ENCODE measurements around the gene ENPP5.

ENPP5 gene, protein sequence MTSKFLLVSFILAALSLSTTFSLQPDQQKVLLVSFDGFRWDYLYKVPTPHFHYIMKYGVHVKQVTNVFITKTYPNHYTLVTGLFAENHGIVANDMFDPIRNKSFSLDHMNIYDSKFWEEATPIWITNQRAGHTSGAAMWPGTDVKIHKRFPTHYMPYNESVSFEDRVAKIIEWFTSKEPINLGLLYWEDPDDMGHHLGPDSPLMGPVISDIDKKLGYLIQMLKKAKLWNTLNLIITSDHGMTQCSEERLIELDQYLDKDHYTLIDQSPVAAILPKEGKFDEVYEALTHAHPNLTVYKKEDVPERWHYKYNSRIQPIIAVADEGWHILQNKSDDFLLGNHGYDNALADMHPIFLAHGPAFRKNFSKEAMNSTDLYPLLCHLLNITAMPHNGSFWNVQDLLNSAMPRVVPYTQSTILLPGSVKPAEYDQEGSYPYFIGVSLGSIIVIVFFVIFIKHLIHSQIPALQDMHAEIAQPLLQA

DNA sequence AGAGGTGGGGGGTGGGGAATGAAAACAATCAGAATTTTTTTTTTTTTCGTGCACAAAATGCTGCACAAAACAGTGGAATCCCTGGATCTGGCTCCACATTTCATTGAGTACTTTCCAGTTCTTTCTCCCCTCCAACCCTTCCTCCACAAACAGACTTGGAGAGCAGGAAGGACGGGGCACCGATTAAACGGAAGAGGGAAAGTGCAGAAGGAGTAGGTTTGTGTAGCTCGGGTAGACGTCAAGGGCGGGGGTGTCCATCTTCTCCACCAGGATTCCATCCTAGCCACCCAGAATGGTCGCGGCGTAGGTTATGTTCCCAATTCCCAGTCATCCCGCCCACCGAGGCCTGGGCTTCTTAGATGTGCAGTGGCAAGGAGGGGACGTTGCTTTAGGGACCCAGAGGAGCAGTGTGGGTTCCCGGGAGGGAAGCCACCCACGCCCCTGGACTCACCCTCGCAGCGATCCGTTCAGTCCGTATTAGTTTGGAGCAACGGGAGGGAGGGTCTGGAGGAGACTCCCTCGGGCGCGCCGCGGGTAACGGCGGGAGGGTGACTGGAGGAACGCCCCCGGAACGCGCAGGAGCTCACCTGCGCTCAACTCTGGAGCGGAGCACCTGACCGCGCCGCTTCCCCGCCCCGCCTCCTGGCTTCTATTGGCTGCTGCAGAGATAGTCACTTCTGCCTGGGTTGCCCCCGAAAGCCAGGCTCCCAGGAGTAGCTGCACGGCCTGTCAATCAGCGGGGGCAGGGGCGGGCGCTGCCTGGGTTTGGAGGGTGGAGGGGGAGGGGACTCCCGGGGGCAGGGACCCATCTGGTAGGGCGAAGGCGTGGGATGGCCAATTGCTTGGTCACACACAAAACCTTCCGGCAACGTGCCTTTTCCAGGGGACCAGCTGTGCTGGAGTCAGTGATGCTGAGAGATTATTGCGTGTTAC is at the start of gene ENPP5:
TSS of gene ENPP5 (minus strand) at position 624 of the 933 bp plus-strand sequence. CDS start 2,718 bp downstream, outside the sequence.
- no peak for DNase-seq (ENCODE audit: low read depth)

DNA sequence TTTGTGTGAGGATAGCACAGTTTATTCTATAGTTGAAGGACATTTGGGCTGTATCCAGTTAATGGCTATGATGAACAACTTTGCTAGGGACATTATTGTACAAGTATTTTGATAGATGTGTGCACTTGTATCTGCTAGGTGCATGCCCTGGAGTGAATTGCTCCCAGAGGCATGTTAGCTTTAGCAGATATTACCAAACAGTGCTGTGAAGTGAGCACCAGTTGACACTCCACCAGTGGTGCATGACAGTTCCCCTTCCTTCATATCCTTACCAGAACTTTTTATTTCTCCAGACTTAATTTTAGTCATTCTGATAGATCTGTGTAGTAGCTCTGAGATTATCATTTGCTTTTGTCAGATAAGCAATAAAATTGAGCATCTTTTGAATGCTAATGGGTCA is 48.9 kb upstream of the ENPP5 start:
- DNase-seq (ENCODE audit: low read depth), result no peak

DNA sequence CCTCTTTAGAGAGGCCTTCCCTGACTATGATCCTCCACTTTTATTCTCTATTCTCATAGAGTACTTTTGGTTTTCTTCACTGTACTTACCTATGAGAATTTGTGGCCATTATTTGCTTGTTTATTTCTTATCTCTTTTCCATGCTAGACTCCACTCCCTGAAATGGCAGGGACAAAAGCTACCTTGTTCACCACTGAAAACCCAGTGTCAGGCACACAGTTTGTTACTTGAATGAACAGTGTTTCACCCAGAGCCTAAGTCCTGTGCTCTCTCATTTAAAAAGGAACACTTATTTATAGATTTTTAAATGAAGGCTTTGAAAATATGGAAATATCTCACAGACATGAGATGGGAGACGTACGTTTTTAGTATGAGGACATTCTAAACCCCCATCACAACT is 47.7 kb upstream of the ENPP5 start:
- no peak for DNase-seq (ENCODE audit: low read depth)

DNA sequence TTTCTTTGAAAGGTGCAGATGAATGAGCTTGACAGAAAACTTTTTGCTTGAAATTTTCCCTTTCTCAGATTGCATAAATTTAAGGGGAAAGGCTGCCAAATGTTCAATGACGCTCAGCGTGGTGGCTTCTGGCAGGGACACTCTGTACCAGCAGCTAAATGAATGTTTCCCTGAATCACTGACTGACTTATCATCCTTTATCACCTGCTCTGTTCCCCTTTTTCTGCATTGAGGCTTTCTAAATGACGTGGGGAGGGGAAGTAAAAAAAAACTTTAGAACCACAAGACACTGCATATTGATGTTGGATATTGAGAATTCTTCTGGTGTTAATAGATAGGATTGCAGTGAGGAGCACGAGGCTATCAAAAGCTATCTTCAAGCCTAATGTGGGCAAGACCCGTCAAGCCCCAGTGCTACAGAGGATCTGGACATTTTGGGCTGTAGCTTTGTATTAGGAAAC is 46.9 kb upstream of the ENPP5 start:
- DNase-seq (ENCODE audit: low read depth), result no peak

DNA sequence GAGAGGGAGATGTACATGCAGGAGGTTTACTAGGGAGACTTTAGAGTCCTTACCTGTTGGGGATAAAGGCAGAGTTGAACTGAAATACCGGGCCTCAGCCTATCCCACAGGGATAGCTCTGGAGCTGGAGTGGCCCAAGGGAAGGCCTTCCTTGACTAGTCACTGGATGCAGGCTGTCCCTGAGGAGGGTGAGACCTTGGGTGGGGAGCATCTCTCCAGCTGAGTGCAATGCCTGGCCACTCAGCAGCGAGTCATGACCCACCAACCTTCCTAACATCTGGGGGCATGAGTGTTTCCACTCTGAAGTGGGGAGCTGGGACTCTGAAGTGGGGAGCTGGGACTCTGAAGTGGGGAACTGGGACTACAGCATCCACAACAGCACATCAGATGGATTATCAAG is 46.1 kb upstream of the ENPP5 start:
- no peak for DNase-seq (ENCODE audit: low read depth)

DNA sequence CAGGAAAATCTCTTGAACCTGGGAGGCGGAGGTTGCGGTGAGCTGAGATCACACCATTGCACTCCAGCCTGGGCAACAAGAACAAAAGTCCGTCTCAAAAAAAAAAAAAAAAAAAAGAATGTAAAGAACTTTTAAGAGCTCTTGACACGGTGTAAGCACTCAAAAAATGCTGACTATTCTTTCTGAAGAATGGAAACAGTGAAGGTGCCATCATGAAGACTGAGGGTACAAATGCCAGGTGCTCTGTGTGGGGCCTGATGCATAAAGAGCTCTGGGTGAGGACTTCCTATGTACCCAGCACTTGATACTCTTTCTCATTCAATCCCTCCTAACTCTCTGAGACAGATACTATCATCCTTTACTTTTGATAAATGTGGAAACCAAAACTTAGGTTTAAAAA is 45.0 kb upstream of the ENPP5 start:
- DNase-seq (ENCODE audit: low read depth), result no peak

DNA sequence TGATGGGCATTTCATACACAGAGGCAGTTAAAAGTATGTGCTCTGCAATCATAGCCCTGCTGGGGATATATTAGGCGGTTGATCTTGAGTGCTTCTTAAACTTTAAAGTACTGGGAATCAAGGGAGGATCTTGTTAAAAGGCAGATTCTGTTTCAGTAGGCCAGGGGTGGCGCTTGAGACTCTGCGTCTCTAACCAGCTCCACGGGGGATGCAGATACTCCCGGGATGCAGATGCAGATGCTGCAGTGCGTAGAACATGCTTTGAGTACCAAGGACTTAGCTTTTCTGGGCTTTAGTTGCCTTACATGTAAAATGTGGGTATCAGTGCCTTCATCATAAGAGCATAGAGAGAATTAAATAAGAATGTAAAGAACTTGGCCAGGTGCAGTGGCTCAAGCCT is 44.4 kb upstream of the ENPP5 start:
- no peak for DNase-seq (ENCODE audit: low read depth)

DNA sequence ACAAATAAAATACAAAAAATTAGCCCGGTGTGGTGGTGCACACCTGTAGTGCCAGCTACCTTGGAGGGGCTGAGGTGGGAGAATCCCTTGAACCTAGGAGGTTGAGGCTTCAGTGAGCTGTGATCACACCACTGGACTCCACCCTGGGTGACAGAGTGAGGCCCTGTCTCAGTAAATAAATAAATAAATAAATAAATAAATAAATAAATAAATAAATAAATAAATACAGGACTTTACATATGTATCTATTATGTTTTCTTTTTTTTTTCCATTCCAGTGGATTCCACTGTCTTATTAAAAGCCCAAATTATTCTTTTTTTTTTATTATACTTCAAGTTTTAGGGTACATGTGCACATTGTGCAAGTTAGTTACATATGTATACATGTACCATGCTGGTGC is 41.1 kb upstream of the ENPP5 start:
- DNase-seq (ENCODE audit: low read depth), result no peak

DNA sequence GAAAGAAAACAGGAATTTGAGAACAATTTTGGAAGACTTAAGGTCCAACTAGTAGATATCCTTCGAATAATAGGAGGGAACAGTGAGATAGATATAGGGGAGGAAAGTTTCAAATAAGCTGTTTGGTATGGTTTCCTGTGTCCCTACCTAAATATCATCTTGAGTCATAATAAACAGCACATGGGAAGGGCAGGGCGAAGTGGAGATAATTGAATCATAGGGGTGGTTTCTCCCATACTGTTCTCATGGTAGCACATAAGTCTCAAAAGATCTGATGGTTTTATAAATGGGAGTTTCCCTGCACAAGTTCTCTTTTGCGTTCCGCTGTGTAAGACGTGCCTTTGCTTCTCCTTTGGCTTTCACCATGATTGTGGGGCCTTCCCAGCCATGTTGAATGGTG is 39.5 kb upstream of the ENPP5 start:
- no peak for DNase-seq (ENCODE audit: low read depth)

DNA sequence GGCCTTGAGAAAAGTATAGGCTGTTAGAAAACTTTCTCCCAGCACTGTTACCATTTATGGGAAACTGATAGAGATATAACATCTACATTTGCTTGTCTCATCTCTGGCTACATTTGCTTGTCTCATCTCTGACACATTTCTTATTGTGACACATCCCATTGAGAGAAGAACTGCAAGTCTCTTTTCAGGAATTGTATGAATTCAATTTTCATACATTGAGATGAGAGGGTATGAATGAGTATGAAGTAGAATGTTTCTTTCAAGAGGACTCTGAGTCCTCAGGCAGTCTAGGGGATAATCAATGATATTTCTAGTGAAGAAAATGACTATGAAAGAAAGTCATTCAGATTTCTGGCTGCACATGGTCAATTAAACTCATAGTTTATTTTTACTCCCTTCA is 37.5 kb upstream of the ENPP5 start:
- DNase-seq (ENCODE audit: low read depth), result no peak

DNA sequence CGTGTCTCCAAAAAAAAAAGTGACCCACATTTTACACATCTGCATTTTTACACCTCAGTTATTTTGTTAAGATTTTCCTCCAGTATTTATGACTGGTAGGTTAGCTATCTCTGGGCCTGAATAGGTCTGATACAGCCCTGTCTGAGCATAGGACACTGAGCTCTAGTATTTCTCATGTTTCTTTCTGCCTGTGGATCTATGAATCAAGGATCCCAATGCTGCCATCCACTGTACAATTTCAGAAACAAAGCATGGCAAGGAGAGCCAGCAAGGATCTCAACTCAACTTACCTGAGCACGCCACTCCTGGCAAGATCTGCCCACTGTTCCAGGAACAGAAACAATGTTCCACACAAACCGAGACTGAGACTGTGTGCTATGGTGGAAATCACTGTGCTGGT is 36.4 kb upstream of the ENPP5 start:
- no peak for DNase-seq (ENCODE audit: low read depth)

DNA sequence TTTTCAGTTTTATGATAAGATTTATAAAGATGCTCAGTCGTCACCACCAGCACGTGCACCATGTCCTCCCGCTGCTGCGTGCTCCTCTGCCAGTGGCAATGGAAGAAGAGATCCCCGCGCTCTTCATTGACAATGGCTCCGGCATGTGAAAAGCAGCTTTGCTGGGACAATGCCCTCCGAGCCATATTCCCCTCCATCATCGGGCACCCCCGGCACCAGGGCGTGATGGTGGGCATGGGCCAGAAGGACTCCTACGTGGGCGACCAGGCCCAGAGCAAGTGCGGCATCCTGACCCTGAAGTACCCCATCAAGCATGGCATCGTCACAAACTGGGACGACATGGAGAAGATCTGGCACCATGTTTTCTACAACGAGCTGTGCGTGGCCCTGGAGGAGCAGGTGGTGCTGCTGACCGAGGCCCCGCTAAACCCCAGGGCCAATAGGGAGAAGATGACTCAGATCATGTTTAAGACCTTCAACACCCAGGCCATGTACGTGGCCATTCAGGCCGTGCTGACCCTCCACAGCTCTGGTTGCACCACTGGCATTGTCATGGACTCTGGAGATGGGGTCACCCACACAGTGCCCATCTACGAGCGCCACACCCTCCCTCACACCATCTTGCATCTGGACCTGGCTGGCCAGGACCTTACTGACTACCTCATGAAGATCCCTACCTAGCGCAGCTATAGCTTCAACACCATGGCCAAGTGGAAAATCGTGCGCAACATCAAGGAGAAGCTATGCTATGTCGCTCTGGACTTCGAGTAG is 34.3 kb upstream of the ENPP5 start:
- DNase-seq (ENCODE audit: low read depth), result no peak

DNA sequence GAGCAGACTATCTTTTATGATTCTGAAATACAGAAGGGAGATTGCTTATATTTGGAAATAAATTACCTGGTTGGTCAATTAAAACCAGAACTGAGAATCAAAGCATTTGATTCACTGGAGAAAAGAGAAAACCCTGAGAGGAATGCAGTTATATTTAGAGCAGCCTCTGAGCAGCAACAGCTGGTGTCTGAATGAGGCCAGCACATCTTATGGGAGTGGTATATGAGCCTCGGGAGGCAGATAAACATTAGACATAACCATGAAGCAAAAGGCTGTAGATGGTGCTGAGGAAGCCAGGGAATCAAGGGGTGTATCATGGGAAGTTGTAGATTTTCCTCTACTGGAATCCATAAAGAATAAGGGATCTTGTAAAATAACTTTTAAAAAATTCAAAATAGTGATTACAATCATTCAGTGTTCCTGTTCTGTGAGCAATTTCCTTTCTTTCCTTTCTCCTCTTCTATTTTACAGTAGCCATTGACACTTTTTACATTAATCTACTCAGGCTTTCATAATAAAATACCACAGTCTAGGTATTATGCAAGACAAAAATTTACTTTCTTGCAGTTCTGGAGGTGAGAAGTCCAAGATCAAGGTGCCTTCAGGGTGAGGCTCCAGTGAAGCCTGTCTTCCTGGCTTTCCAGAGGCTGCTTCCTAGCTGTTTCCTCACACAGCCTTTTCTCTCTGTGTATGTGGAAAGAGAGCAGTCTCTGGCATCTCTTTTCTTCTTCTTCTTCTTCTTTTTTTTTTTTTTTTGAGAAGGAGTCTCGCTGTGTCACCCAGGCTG is 32.8 kb upstream of the ENPP5 start:
- no peak for DNase-seq (ENCODE audit: low read depth)

DNA sequence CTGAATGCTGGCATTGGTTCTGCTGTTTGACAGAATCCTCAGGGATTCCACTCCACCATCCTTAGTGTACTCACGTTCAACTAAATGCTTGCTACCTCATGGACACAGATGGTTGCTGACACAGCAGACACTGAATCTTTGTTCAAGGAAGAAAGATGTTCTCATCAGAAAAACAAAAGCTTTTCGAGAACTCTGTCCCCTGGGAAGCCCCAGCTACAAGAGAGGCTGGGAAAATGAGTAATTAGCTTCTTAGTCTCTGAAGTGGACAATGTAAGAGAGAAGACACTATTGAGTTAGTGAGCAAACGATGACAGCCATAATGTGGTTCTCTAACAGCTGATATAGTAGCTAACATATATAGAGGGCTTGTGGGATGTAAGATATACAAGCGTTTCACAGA is 30.9 kb upstream of the ENPP5 start:
- DNase-seq (ENCODE audit: low read depth), result no peak

DNA sequence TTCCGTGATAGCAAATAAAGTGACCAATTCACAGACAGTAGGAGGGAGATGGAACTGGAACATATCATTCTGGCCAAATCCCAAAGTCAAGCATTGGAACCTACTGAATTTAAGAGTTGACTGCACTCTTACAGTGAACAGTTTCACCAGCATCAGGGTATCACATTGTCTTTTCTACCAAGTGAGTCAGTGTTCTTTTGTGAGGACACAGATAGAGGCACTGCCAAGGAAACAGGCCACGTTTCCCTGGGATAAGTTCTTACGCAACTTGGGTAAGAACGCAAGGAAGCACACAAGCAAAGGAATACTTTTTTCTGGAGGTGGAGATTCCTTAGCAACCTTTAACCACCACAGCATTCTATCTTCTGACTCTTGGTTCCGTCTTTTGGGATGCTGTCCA is 28.6 kb upstream of the ENPP5 start:
- DNase-seq (ENCODE audit: low read depth), result peak; percentile 33

DNA sequence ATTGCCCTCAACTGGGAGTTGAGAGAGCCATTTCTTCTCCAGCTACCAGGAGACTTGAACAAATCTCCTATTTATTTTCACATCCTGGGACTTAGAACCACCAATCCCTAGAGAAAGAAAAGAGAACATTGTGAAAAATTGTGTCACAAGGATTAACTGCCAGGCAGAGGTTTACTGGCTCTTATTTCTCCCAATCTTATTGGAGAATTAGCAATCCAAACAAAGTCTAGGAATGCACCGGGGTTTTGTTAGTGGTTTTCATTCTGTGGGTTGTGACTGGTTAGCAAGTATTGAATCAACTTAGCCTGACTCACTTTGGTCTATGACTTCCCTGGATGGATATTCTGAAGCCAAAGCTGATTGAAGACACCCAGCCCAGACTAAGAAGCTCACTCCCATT is 21.2 kb upstream of the ENPP5 start:
- peak; percentile 94 for DNase-seq (ENCODE audit: low read depth)

DNA sequence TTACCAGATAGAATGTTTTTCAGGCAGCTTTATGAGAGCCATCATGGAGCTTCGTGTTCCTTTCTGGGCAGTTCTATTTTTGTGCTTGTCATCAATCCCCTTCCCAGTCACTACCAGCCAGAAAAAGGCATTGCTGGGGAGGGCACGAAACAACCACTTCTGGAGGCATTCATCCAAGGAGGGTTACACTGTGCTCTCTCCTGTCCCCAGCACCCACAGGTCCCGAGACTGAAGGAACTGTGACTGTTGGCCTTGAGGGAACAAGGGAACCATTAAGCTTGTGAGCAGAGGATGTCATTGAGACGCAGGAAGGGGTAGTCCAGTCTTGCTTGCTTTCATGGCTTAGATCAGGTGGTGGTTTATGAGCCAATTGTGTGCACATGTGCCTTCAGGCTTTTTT is 20.1 kb upstream of the ENPP5 start:
- no peak for DNase-seq (ENCODE audit: low read depth)

DNA sequence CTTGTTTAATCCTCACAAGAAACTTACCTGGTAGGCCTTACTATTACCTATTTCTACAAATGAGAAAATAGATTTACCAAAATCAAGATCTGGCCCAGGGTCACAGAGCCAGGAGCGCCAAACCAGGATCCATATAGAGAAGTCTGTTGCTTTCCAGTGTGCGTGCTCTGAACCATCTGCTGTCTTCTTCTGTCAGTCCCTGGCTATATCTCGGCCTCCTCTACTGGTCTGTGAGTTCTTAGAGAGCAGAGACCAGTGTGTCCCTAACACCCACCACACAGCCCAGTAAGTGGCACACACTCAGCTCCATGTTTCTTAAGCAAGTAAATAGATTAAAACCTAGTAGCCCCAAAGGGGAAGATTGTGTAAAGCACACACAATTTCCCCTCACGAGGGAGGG is 18.9 kb upstream of the ENPP5 start:
- no peak for DNase-seq (ENCODE audit: low read depth)

DNA sequence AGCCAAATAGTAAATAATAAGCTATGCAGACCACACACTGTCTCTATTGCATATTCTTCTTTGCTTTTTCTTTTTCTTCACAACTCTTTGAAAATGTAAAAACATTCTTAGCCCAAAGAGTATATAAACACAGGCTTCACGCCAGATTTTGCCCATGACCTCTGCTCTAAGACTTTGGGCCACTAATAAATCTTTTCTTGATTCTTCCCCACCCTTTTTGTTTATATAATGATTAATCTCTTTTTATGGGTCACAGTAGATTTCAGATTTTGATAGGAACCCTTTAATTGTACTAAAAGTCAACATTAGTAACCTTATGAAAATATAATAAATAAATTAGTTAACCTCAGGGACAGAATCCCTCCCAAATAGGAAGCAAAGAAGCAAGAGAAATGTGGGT is 15.8 kb upstream of the ENPP5 start:
- peak; percentile 21 for DNase-seq (ENCODE audit: low read depth)

DNA sequence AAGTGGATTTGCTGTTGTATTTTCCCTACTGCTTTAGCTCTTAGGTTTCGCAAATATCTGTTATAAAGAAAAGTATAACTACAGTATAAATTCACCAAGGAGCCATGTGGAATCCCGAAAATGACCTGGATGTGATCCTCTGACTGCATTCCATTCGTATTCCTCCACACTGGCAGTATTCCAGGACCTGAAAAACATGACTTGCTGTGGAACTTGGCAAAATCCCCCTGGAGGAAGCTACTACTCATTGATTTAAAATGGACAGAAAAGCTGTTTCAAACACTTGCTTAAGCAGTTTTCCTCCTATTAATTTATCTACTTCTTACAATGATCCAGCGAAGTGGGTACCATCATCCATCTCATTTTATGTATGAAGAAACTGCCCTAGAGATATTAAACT is 13.3 kb upstream of the ENPP5 start:
- DNase-seq (ENCODE audit: low read depth), result peak; percentile 83

DNA sequence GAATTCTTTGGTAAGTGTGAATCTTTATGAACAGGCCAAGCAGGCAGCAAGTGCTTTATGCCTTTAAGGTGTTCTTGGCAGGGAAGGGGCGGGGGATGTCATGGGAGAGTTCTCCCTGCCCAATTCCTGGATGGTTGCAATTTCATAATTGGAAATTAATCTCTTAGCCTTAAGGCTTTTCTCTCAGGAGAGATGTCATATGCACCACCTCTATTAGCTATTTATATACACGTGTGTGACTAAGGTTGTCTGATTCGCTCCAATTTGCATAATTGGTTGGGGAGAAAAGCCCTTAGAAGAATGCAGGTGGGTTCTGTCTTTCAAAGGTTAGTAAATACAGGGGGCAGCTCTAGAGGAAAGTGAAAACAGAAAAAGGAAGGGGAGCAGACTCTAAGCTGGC is 5.2 kb upstream of the ENPP5 start:
- DNase-seq (ENCODE audit: low read depth), result no peak
